ENCODE data around the gene PACS2.
"Not testable (repeated sequence)": the region's sequence is repeated elsewhere in the genome, so short reads cannot be mapped to it uniquely, and the experiment has no call there.

The PACS2 gene

DNA sequence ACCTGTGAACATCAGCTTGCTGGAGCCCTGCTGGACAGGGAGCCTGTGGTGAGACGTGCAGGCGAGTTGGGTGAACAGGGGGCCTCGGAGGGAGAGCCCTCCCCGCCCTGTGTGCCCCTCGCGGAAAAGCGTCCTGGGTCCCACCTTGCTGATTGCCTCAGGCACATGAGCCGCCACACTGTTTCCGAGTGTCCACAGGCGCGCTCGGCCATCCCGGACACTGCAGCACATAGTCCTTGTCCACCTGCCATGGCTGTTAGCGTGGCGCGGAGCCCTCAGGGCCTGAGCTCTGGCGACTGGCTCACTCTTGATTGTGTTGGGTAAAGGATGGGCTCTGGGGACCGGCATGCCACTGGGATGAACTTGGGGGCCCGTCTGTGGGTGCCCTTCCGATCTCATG, 40.0 kb downstream of the PACS2 start:
- no peak for DNase-seq

GRCh38 chr14:105355049-105355575, 40.6 kb downstream of the PACS2 start:
- no peak for DNase-seq

DNA sequence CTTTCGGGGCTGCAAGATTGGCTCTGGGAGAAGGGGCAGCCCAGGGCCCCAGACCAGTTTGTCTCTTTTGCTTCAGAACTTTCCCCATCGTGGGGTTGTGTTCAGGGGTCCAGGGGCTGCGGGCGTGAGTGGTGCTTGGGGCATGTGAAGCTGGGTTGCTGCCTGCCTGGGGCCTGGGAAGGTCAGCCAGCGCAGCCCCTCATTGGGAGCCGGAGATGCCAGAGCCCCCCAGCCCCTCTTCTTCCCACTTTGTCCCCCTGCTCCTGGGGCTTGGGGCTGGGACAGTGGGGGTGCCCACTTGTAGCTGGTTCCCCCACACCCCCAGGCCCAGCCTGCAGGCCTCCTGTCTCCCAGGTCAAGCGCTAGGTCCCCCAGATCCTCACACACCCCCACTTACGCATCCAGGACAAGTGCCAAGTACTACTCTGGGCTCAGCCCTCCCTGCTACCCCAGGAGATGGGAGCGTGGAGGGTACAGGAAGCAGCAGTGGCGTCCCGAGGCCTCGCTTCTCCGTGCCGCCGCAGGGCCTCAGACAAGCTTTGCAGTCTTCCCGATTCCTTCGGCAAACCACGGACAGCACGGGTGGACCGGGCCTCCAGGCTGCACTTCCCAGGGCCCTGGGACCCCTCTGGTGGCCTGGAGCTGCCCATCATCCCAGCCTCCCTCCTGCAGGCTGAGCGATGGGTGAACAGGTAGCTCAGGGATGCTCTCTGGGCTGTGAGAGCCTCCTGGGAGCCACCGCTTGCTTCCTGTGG, 41.5 kb downstream of the PACS2 start:
- DNase-seq, result no peak

DNA sequence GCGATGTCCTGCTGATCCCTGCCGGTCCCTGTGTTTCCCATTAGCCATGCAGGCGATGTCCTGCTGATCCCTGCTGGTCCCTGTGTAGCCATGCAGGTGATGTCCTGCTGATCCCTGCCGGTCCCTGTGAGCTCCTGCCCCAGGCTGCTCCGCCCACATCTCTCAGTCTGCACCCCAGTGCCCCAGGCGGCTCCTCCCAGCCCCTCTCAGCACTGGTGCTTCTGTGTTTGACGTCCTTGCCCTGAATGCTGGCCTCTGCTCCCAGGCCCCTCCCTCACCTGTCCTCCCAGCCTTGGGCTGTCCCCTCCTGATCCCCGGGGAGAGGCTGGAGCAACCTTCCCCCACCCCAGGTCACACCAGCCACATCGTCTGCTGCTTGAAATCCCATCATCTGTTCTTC, 42.4 kb downstream of the PACS2 start:
- no peak for DNase-seq

DNA sequence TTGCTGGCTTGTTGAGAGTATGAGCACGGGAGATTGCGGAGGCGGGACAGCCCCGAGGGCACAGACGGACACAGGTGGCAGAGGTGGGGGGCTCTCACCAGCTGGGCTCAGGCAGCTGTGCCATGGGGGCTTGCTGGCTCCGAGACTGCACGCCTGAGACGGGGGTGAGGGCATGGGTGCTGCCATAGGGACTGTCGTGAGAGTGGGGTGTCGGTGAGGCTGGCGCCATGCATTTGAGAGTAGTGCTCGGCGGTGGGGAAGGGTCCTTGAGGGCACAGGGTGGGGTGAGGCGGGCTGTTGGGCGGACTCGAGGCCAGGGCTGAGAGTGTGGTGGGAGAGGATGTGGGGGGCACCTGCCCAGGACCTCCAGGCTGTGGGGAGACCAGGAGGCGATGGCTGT, 43.1 kb downstream of the PACS2 start:
- no peak for DNase-seq

GRCh38 chr14:105358140-105358846, 43.7 kb downstream of the PACS2 start:
- no peak for DNase-seq

GRCh38 chr14:105358943-105359342, 44.4 kb downstream of the PACS2 start:
- DNase-seq, result no peak

DNA sequence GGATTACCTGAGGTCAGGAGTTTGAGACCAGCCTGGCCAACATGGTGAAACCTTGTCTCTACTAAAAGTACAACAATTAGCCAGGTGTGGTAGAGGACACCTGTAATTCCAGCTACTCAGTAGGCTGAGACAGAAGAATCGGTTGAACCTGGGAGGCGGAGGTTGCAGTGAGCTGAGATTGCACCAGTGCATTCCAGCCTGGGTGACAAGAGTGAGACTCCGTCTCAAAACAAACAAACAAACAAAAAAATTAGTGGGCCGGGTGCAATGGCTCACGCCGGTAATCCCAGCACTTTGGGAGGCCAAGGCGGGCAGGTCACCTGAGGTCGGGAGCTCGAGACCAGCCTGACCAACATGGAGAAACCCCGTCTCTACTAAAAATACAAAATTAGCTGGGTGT, 46.9 kb downstream of the PACS2 start:
- not testable (repeated sequence) for DNase-seq

DNA sequence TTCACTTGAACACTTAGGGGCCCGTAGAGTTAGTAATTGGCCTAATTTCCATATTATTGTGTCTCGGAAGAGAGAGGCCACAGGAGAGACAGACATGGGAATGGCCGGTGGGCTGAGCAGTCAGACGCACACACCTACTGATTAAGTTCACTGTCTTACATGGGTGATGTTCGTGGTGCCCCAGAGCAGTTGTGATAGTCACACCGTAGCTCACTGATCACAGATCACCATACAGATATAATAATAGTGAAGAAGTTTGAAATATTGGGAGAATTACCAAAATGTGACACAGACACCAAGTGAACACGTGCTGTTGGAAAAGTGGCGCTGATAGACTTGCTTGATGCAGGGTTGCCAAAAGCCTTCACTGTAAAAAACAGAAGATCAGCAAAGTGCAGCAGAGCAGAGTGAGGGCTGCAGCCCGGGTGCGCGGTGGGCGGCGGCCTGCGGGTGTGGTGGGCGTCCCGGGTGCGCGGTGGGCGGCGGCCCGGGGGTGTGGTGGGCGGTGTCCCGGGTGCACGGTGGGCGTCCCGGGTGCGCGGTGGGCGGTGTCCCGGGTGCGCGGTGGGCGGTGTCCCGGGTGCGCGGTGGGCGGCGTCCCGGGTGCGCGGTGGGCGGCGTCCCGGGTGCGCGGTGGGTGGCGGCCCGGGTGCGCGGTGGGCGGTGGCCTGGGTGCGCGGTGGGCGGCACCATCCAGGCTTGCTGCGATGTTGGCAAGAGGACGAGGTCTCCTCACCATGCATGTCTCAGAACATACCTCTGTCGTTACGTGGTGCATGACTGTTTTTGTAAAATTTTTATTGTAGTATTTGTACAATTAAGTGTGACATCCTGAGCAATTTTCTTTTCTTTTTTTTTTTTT, 49.5 kb downstream of the PACS2 start:
- DNase-seq, result no peak

DNA sequence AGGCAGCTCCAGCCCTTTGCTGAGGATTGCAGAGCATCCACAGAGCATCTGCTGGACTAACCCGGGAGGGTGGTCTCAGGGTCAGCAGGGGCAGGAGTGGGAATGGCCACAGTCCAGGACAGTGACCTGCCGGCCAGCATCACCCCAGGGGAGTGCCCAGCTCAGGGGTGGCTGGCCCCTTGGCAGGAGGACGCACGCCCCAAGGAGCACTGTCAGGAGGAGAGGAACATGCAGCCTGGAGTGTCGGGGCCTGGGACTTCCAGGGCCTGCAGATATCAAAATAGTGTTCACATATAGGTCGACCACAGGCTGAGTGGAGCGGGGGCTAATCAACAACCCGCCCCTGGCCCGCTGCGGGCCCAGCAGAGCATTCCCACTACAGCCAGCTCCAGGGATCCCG, 50.6 kb downstream of the PACS2 start:
- DNase-seq, result no peak

GRCh38 chr14:105365681-105366080, 51.1 kb downstream of the PACS2 start:
- no peak for DNase-seq

- no peak for DNase-seq
Measured at GRCh38 chr14:105366386-105367074, 52.0 kb downstream of the PACS2 start.

DNA sequence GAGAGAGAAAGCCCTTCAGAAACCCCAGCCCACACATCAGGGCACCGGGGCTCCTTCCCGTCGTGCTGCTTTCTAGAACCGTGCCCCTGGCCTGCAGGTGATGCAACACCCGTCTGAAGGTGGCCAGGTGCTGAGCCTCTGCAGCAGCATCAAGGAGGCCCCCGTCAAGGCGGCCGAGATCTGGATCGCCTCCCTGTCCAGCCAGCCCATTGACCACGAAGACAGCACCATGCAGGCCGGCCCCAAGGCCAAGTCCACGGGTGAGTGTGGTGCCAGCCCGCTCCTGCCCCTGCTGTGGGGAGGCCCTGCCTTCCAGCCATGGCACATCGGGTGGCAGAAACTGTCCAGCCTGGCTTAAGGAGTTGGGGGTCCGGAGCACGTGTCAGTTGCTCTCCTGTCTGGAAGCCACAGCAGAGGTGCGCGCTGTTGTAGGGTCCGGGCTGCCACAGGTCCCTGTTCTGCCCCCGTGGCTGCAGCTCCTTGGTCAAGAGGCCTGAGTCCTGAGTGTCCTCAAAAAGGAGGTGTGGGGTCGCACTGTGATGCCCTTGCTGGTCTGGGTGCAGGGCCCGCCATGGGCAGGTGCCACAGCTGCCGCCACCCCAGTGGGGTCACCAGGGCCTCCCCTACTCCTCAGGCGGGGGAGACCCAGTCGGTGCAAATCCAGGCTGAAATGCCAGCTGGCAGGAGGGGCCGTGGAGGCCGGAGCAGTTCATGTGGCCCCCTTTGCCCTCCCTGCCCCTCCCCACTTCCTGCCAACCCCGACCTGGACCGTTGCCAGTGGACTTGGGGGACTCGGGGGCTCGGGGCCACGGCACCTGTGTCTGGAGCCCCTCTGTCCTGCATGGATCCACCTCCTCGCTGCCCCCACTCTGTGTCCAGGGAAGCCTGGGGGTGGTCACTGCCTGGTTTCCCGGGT, 52.8 kb downstream of the PACS2 start:
- DNase-seq, result no peak

DNA sequence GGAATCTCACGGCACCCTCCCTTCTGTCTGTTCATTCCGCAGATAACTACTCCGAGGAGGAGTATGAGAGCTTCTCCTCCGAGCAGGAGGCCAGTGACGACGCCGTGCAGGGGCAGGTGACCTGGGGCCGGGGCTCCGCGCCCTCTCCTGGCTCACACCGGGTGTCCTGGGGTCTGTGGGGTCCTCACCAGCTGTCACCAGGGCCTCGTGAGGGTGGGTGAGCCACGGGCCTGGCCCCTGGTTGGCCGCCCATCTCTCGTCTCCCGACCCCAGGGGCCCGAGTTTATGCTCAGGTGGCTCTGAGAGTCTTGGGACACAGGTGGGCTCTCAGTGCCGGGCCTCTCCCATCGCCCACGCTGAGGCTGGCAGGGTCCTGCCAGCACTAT, 53.5 kb downstream of the PACS2 start:
- no peak for DNase-seq

- DNase-seq, result no peak
Measured at GRCh38 chr14:105368426-105368825, 53.9 kb downstream of the PACS2 start.

DNA sequence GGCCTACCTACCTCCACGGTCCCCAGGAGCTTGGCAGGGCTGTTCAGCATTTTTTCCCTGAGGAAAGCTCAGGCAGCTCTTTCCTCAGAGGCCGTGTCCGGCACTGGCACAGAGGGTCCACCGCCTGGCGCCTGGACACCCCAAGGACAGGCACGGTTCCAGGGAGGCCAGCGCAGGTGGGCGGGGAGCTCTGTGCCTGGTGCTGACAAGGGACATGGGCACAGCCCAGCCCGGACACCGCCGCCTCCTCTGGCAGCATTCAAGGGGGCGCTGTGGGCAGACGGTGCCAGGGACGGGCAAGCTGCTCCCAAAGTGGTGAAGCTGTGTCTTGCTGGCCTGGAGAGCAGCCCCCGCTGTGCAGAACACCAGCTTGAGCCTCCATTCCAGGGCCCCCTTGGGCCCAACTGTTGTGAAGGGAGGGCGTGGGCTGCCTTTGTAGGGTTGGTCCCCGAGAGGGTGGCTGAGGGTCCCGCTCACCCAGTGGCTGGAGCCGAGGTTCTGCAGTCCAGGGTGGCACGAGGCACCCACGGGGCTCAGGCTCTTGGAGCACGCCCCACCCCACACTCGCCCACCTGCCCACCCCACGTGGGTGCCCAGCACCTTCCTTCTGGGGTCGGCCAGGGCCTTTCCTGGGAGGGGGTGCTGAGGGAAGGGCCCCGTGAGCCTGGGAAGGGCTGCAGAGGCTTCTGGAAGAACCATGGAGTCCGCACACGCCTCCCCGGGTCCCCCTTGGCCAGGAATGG, 54.5 kb downstream of the PACS2 start:
- DNase-seq, result no peak

DNA sequence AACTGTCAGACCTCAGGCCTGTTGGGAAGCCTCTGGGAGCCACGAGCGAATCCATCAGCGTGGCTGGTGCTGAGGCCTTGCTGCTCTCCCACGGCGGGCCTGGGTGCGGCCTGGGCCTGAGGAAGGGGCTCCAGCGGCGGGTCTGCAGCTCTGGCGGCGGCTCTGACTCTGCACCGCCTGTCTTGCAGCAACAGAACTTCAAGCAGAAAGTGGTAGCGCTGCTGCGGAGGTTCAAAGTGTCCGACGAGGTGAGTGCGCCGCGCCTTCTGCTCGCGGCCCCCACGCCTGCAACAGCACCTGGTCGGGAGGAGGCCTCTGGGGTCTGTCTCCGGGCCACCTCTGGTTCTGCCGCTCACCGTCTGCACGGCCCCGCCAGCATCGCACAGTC, 55.1 kb downstream of the PACS2 start:
- DNase-seq, result no peak

DNA sequence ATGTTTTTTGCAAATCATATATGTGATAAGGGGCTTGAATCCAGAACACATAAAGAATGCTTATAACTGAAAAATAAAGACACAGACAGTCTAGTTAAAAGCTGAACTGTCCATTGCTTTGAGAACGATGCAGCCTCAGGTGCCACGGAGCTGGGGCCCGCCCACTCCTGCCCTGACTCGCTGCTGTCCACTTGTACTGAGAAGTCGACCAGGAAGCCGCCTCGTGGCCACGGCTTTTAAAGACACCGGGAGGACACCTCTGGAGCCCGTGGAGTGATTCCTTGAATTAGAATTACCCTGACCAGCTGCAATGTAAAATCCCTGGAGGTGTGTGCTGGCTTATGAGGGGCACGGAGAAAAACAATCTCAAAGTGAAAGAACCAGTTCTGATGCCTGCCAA, 59.8 kb downstream of the PACS2 start:
- no peak for DNase-seq

GRCh38 chr14:105375635-105376057, 61.1 kb downstream of the PACS2 start:
- DNase-seq, result no peak

DNA sequence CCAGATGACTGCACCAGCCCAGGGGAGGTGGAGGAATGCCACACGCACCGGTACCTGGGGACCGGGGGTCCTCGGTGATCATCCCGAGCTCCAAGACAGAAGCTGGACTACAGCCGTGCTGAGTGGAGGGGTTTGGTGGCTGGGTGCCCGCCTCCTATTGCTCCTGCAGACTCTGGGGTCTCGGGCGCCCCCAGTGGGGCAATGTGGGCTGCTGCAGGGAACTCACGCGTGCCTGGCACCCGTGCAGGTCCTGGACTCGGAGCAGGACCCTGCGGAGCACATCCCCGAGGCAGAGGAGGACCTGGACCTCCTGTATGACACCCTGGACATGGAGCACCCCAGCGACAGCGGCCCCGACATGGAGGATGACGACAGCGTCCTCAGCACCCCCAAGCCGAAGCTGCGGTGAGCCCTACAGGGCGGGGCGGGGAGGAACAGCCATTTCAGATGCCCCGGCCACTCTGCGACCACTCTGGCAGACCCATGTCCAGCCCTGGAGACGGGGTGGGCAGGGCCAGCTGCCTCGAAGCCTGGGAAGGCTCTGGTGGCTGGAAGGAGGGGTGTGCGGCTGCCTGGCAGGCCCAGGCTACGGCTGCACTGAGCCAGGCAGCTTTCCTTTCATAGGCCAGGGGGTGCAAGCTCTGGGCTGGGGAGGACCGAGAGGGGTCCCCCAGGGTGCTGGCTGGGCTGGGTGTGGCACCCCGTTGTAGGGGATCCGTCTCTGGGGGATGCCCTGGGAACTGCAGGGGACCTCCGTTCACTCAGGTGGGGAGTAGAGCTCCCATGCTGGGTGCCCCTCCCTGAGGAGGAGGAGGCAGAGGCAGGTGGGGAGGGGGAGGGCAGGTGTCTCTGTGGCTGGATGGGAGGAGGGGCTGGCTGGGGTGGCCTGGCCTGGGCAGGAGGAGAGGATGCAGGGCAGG, 62.2 kb downstream of the PACS2 start:
- DNase-seq, result no peak

All from NCI-H2081 treated with DMSO at 0.1 percent for 48 hours (cell line).